ENCODE results near the gene AVEN. TPM values are rescaled to one million over a fixed set of nuclear protein-coding genes. Genes with fewer than 3 reads are reported as not detected.

AVEN gene
- total RNA-seq, 6 experiments from 2014 or later = 8.2 to 10.2 (median 9.4) TPM

- peaks cover 0 to 5% (median 0%) of the 10 kb centered on the region in 4 donors for H3K36me3 ChIP-seq
- H3K27ac ChIP-seq = no peak overlapping the region
- WGBS (ENCODE audit: insufficient coverage, low coverage, low lambda C conversion rate, missing lambda C conversion rate) = 65% methylated on average over 5 of the region's 5 CpGs
- no peak overlapping the region for H3K4me3 ChIP-seq
- no peaks in the 10 kb centered on the region for H3K4me1 ChIP-seq
- no peak for TF ChIP-seq POLR2A (IDR thresholded peaks at IDR 0.05)
- no peak for TF ChIP-seq CTCF (IDR thresholded peaks at IDR 0.05)
- no peaks in the 10 kb centered on the region for H3K27me3 ChIP-seq
- ATAC-seq (no peak), DNase-seq (no peak)
- intact Hi-C loops (cut with DNase I) = no loop called here
- H3K9me3 ChIP-seq = no peaks in the 10 kb centered on the region
Observed at GRCh38 chr15:33864360-33865075, 174.5 kb downstream of the AVEN start.

- no peaks in the 10 kb centered on the region for H3K27me3 ChIP-seq
- ATAC-seq (no peak), DNase-seq (no peak)
- H3K4me3 ChIP-seq = no peak overlapping the region
- peaks cover 0 to 5% (median 0%) of the 10 kb centered on the region in 4 donors for H3K36me3 ChIP-seq
- no peaks in the 10 kb centered on the region for H3K9me3 ChIP-seq
- H3K4me1 ChIP-seq = no peaks in the 10 kb centered on the region
- WGBS (ENCODE audit: insufficient coverage, low coverage, low lambda C conversion rate, missing lambda C conversion rate) = 88% methylated on average over 1 of the region's 3 CpGs
- intact Hi-C loops (cut with DNase I) = no loop called here
- no peak overlapping the region for H3K27ac ChIP-seq
- TF ChIP-seq CTCF (IDR thresholded peaks at IDR 0.05) = no peak
- no peak for TF ChIP-seq POLR2A (IDR thresholded peaks at IDR 0.05)
Observed at GRCh38 chr15:33860754-33861153, 178.2 kb downstream of the AVEN start.

GRCh38 chr15:33859992-33860545 is 178.9 kb downstream of the AVEN start:
- WGBS (ENCODE audit: insufficient coverage, low coverage, low lambda C conversion rate, missing lambda C conversion rate) = 88% methylated on average over 1 of the region's 1 CpG
- H3K4me3 ChIP-seq = no peak overlapping the region
- intact Hi-C loops (cut with DNase I) = no loop called here

GRCh38 chr15:33858836-33859235 is 180.2 kb downstream of the AVEN start:
- ATAC-seq (no peak), DNase-seq (no peak)
- Histone ChIP-seq H3K4me1 (no peaks in the 10 kb centered on the region), H3K27ac (no peak overlapping the region), H3K27me3 (no peaks in the 10 kb centered on the region), H3K9me3 (no peaks in the 10 kb centered on the region), H3K36me3 (no peaks in the 10 kb centered on the region), H3K4me3 (no peak overlapping the region)
- WGBS (ENCODE audit: insufficient coverage, low coverage, low lambda C conversion rate, missing lambda C conversion rate) = 100% methylated on average over 2 of the region's 6 CpGs
- intact Hi-C loops (cut with DNase I) = no loop called here
- TF ChIP-seq POLR2A (IDR thresholded peaks at IDR 0.05) (no peak), CTCF (IDR thresholded peaks at IDR 0.05) (no peak)

More at GRCh38 chr15:33859992-33860545, 178.9 kb downstream of the AVEN start:
- TF ChIP-seq CTCF (IDR thresholded peaks at IDR 0.05) (no peak), POLR2A (IDR thresholded peaks at IDR 0.05) (no peak)
- Histone ChIP-seq H3K9me3 (no peaks in the 10 kb centered on the region), H3K4me1 (no peaks in the 10 kb centered on the region), H3K27ac (no peak overlapping the region), H3K27me3 (no peaks in the 10 kb centered on the region), H3K36me3 (peaks cover 0 to 5% (median 0%) of the 10 kb centered on the region in 4 donors)
- ATAC-seq = no peak
- no peak for DNase-seq

Data from right lobe of liver (tissue), 6 donors.